Activated naive CD8-positive, alpha-beta T cell treated with anti-CD3 and anti-CD28 coated beads, Interleukin-2, amount 10 ng/mL, durations not matched to agents 7 days and 5 days (primary cell): ENCODE results near the gene SPAG5. TPM values are rescaled to one million over a fixed set of nuclear protein-coding genes. Genes with fewer than 3 reads are reported as not detected.

Source experiments
- ATAC-seq: fragments of 150-1000 bp; cut with Tn5 transposase; one replicate; pipeline ENCODE4 v1.10.0; 2021; ENCODE audit warnings: low read depth, moderate library complexity
- POLR2A ChIA-PET: fragments of 350-600 bp; sonication (Branson Sonifier 250); formaldehyde crosslinking; loops from one replicate; lab custom pipeline; 2021; ENCODE audit warnings: antibody characterized with exemption; lab: Charles Lee
- DNase-seq: peaks from one replicate; pipeline ENCODE4 v3.0.0; 2021
- H3K27ac Mint-ChIP-seq: one replicate; pipeline ENCODE4 v1.8.0; 2022; ENCODE audit warnings: mild to moderate bottlenecking, mixed read lengths
- H3K27me3 Mint-ChIP-seq: one replicate; pipeline ENCODE4 v1.8.0; 2022; ENCODE audit warnings: mild to moderate bottlenecking, moderate library complexity, mixed read lengths
- H3K36me3 Mint-ChIP-seq: one replicate; pipeline ENCODE4 v1.8.0; 2021; ENCODE audit warnings: mild to moderate bottlenecking, mixed read lengths
- H3K4me1 Mint-ChIP-seq: one replicate; pipeline ENCODE4 v1.8.0; 2021; ENCODE audit warnings: mixed read lengths
- H3K4me3 Mint-ChIP-seq: one replicate; pipeline ENCODE4 v1.8.0; 2022; ENCODE audit warnings: mild to moderate bottlenecking, moderate library complexity, mixed read lengths
- H3K9me3 Mint-ChIP-seq: one replicate; pipeline ENCODE4 v1.8.0; 2021; ENCODE audit warnings: mixed read lengths
- total RNA-seq, 2 experiments: library from RNA; stranded (reverse); gene quantifications; one replicate each; pipeline ENCODE4 v1.2.3, GENCODE V29; 2021

SPAG5 gene
- total RNA-seq, 2 experiments from 2014 or later, result 109 to 118 TPM

- Mint-ChIP-seq H3K4me1 (peaks cover 46% of the 10 kb centered on the region), H3K27ac (peak within 1 kb of the TSS; percentile 92), H3K4me3 (peak within 1 kb of the TSS; percentile 96), H3K9me3 (no peaks in the 10 kb centered on the region), H3K36me3 (peaks cover 19% of the 10 kb centered on the region), H3K27me3 (no peaks in the 10 kb centered on the region)
- ATAC-seq (peak; percentile 60), DNase-seq (peak; percentile 91)
- POLR2A ChIA-PET, result interaction anchor here (3.1 to 3.8 kb wide), 2 partner anchors 19 to 24 kb away, joined by 14 to 33 read pairs; partner anchors contain the start of genes ALDOC and PIGS
Observed at GRCh38 chr17:28552176-28552999, 46.4 kb downstream of the SPAG5 start, which contains the start of gene UNC119. TSS of gene UNC119 (minus strand) at chr17:28552624. CDS start at chr17:28552557, 67 bp downstream.

GRCh38 chr17:28551421-28552175 lies 47.2 kb downstream of the SPAG5 start:
- Mint-ChIP-seq H3K27ac (peak overlapping the region; percentile 92), H3K4me3 (peak overlapping the region; percentile 96), H3K9me3 (no peaks in the 10 kb centered on the region), H3K4me1 (peaks cover 46% of the 10 kb centered on the region), H3K27me3 (no peaks in the 10 kb centered on the region), H3K36me3 (peaks cover 16% of the 10 kb centered on the region)
- POLR2A ChIA-PET, result interaction anchor here (3.1 to 3.8 kb wide), 2 partner anchors 20 to 25 kb away, joined by 14 to 33 read pairs; partner anchors contain the start of genes ALDOC and PIGS
- DNase-seq, result no peak
- no peak for ATAC-seq

- no peaks in the 10 kb centered on the region for H3K9me3 Mint-ChIP-seq
- ATAC-seq (no peak), DNase-seq (no peak)
- no peaks in the 10 kb centered on the region for H3K27me3 Mint-ChIP-seq
- peaks cover 46% of the 10 kb centered on the region for H3K4me1 Mint-ChIP-seq
- peak overlapping the region; percentile 92 for H3K27ac Mint-ChIP-seq
- H3K36me3 Mint-ChIP-seq, result peaks cover 13% of the 10 kb centered on the region
- POLR2A ChIA-PET, result interaction anchor here (3.1 to 3.8 kb wide), 2 partner anchors 20 to 26 kb away, joined by 14 to 33 read pairs; partner anchors contain the start of genes ALDOC and PIGS
- H3K4me3 Mint-ChIP-seq, result peak overlapping the region; percentile 96
Observed at GRCh38 chr17:28550858-28551257, 48.0 kb downstream of the SPAG5 start.

- peak; percentile 66 for DNase-seq
- Mint-ChIP-seq H3K36me3 (peaks cover 10% of the 10 kb centered on the region), H3K4me1 (peaks cover 47% of the 10 kb centered on the region), H3K27me3 (no peaks in the 10 kb centered on the region), H3K9me3 (no peaks in the 10 kb centered on the region), H3K27ac (peak overlapping the region; percentile 92), H3K4me3 (peak overlapping the region; percentile 96)
- ATAC-seq, result peak; percentile 82
- POLR2A ChIA-PET, result interaction anchor here (1.0 to 3.8 kb wide), 6 partner anchors 22 to 192 kb away, joined by 3 to 33 read pairs (median 4); partner anchors contain the start of genes ALDOC, PIGS and POLDIP2
Observed at GRCh38 chr17:28549236-28550132, 49.3 kb downstream of the SPAG5 start.

GRCh38 chr17:28548417-28549130 lies 50.3 kb downstream of the SPAG5 start:
- Mint-ChIP-seq H3K27me3 (no peaks in the 10 kb centered on the region), H3K27ac (peak overlapping the region; percentile 92), H3K9me3 (no peaks in the 10 kb centered on the region), H3K4me1 (peaks cover 47% of the 10 kb centered on the region), H3K4me3 (peak overlapping the region; percentile 96), H3K36me3 (peaks cover 2% of the 10 kb centered on the region)
- ATAC-seq (no peak), DNase-seq (no peak)
- POLR2A ChIA-PET, result interaction anchor here (0.9 to 3.8 kb wide), 6 partner anchors 22 to 191 kb away, joined by 3 to 33 read pairs (median 3); partner anchors contain the start of genes ALDOC, PIGS and POLDIP2

GRCh38 chr17:28547623-28548416 lies 51.0 kb downstream of the SPAG5 start:
- Mint-ChIP-seq H3K4me3 (peak overlapping the region; percentile 46), H3K27ac (peak overlapping the region; percentile 92), H3K4me1 (peaks cover 46% of the 10 kb centered on the region), H3K27me3 (no peaks in the 10 kb centered on the region), H3K9me3 (no peaks in the 10 kb centered on the region), H3K36me3 (peaks cover 2% of the 10 kb centered on the region)
- ATAC-seq, result peak; percentile 28
- POLR2A ChIA-PET, result interaction anchor here (0.5 to 2.1 kb wide), 5 partner anchors 23 to 745 kb away, joined by 3 to 6 read pairs (median 3); partner anchors contain the start of genes ALDOC, IFT20, PIGS and TNFAIP1
- peak; percentile 73 for DNase-seq

GRCh38 chr17:28547096-28547622 lies 51.7 kb downstream of the SPAG5 start:
- H3K36me3 Mint-ChIP-seq, result peaks cover 2% of the 10 kb centered on the region
- ATAC-seq (no peak), DNase-seq (no peak)
- H3K27ac Mint-ChIP-seq, result peak overlapping the region; percentile 92
- H3K27me3 Mint-ChIP-seq, result no peaks in the 10 kb centered on the region
- peak overlapping the region; percentile 46 for H3K4me3 Mint-ChIP-seq
- POLR2A ChIA-PET, result interaction anchor here (0.5 to 2.1 kb wide), 4 partner anchors 24 to 745 kb away, joined by 3 to 6 read pairs (median 3); partner anchors contain the start of genes IFT20, PIGS and TNFAIP1
- no peaks in the 10 kb centered on the region for H3K9me3 Mint-ChIP-seq
- H3K4me1 Mint-ChIP-seq, result peaks cover 43% of the 10 kb centered on the region

- POLR2A ChIA-PET, result interaction anchor here (1.1 to 2.1 kb wide), 2 partner anchors 26 to 210 kb away, joined by 3 to 6 read pairs; partner anchors contain the start of genes IFT20, PIGS and TNFAIP1
- peaks cover 33% of the 10 kb centered on the region for H3K4me1 Mint-ChIP-seq
- H3K9me3 Mint-ChIP-seq, result no peaks in the 10 kb centered on the region
- H3K4me3 Mint-ChIP-seq, result no peak overlapping the region
- DNase-seq (no peak), ATAC-seq (no peak)
- H3K27me3 Mint-ChIP-seq, result no peaks in the 10 kb centered on the region
- H3K36me3 Mint-ChIP-seq, result no peaks in the 10 kb centered on the region
- H3K27ac Mint-ChIP-seq, result peak overlapping the region; percentile 27
Observed at GRCh38 chr17:28545787-28546415, 52.9 kb downstream of the SPAG5 start.

- POLR2A ChIA-PET, result no interaction called here
- H3K4me3 Mint-ChIP-seq, result no peak overlapping the region
- DNase-seq, result no peak
- no peak overlapping the region for H3K27ac Mint-ChIP-seq
- H3K4me1 Mint-ChIP-seq, result peaks cover 27% of the 10 kb centered on the region
- no peak for ATAC-seq
- H3K27me3 Mint-ChIP-seq, result no peaks in the 10 kb centered on the region
- H3K36me3 Mint-ChIP-seq, result no peaks in the 10 kb centered on the region
- no peaks in the 10 kb centered on the region for H3K9me3 Mint-ChIP-seq
Observed at GRCh38 chr17:28545141-28545503, 53.7 kb downstream of the SPAG5 start.

- POLR2A ChIA-PET, result no interaction called here
- Mint-ChIP-seq H3K27me3 (no peaks in the 10 kb centered on the region), H3K9me3 (no peaks in the 10 kb centered on the region), H3K36me3 (no peaks in the 10 kb centered on the region), H3K27ac (no peak overlapping the region), H3K4me3 (no peak overlapping the region), H3K4me1 (peaks cover 21% of the 10 kb centered on the region)
- no peak for DNase-seq
- no peak for ATAC-seq
Observed at GRCh38 chr17:28544402-28545140, 54.3 kb downstream of the SPAG5 start.
